Measurements from ENCODE around the gene EPB41L2. TPM values are rescaled to one million over a fixed set of nuclear protein-coding genes. Genes with fewer than 3 reads are reported as not detected.
A peak's percentile ranks its signal among the peaks of the same experiment; 100 is the strongest.

Gene EPB41L2
- total RNA-seq, 1 experiment from 2014 or later: 22.5 TPM

GRCh38 chr6:130848945-130849344 lies 214.1 kb downstream of the EPB41L2 start:
- TF ChIP-seq CTCF (IDR thresholded peaks at IDR 0.05; ENCODE audit: unreplicated experiment): no peak
- Mint-ChIP-seq H3K27me3 (ENCODE audit: insufficient read depth, unreplicated experiment) (no peaks in the 10 kb centered on the region), H3K9me3 (ENCODE audit: unreplicated experiment) (no peaks in the 10 kb centered on the region), H3K27ac (ENCODE audit: low read depth, unreplicated experiment) (no peak overlapping the region), H3K4me3 (ENCODE audit: unreplicated experiment) (no peak overlapping the region), H3K36me3 (ENCODE audit: insufficient read depth, unreplicated experiment) (no peaks in the 10 kb centered on the region), H3K4me1 (ENCODE audit: insufficient read depth, unreplicated experiment) (no peaks in the 10 kb centered on the region)
- intact Hi-C loops (cut with micrococcal nuclease): no loop called here
- POLR2A ChIA-PET: no interaction called here
- peak; percentile 6 for DNase-seq (ENCODE audit: unreplicated experiment)
- CTCF ChIA-PET: interaction anchor here (0.6 kb wide), 1 partner anchor 451 kb away, joined by 3 read pairs; no protein-coding TSS in a partner anchor
- no TSS peak for BruUV-seq (replicated peaks)

- TF ChIP-seq CTCF (IDR thresholded peaks at IDR 0.05; ENCODE audit: unreplicated experiment): no peak
- H3K9me3 Mint-ChIP-seq (ENCODE audit: unreplicated experiment): no peaks in the 10 kb centered on the region
- no peak for DNase-seq (ENCODE audit: unreplicated experiment)
- intact Hi-C loops (cut with micrococcal nuclease): no loop called here
- no peaks in the 10 kb centered on the region for H3K36me3 Mint-ChIP-seq (ENCODE audit: insufficient read depth, unreplicated experiment)
- no peaks in the 10 kb centered on the region for H3K4me1 Mint-ChIP-seq (ENCODE audit: insufficient read depth, unreplicated experiment)
- POLR2A ChIA-PET: no interaction called here
- no peak overlapping the region for H3K4me3 Mint-ChIP-seq (ENCODE audit: unreplicated experiment)
- no peaks in the 10 kb centered on the region for H3K27me3 Mint-ChIP-seq (ENCODE audit: insufficient read depth, unreplicated experiment)
- BruUV-seq (replicated peaks): no TSS peak
- H3K27ac Mint-ChIP-seq (ENCODE audit: low read depth, unreplicated experiment): no peak overlapping the region
- CTCF ChIA-PET: interaction anchor here (0.6 to 1.4 kb wide), 7 partner anchors 8 to 759 kb away, joined by 3 to 5 read pairs (median 3); no protein-coding TSS in a partner anchor
These were observed 215.8 kb downstream of the EPB41L2 start for GRCh38 chr6:130847001-130847910.

- ChIA-PET POLR2A (no interaction called here), CTCF (interaction anchor here (0.9 to 1.4 kb wide), 2 partner anchors 564 to 759 kb away, joined by 3 read pairs; no protein-coding TSS in a partner anchor)
- H3K36me3 Mint-ChIP-seq (ENCODE audit: insufficient read depth, unreplicated experiment): no peaks in the 10 kb centered on the region
- BruUV-seq (replicated peaks): no TSS peak
- DNase-seq (ENCODE audit: unreplicated experiment): no peak
- H3K27ac Mint-ChIP-seq (ENCODE audit: low read depth, unreplicated experiment): no peak overlapping the region
- intact Hi-C loops (cut with micrococcal nuclease): no loop called here
- H3K4me3 Mint-ChIP-seq (ENCODE audit: unreplicated experiment): no peak overlapping the region
- no peak for TF ChIP-seq CTCF (IDR thresholded peaks at IDR 0.05; ENCODE audit: unreplicated experiment)
- H3K9me3 Mint-ChIP-seq (ENCODE audit: unreplicated experiment): no peaks in the 10 kb centered on the region
- peaks cover 1% of the 10 kb centered on the region for H3K4me1 Mint-ChIP-seq (ENCODE audit: insufficient read depth, unreplicated experiment)
- H3K27me3 Mint-ChIP-seq (ENCODE audit: insufficient read depth, unreplicated experiment): no peaks in the 10 kb centered on the region
These were observed 216.5 kb downstream of the EPB41L2 start for GRCh38 chr6:130846501-130846900.

- intact Hi-C loops (cut with micrococcal nuclease): loop anchor here (1.0 kb wide), 4 partner anchors 145 to 806 kb away; no protein-coding TSS in a partner anchor
- POLR2A ChIA-PET: no interaction called here
- Mint-ChIP-seq H3K9me3 (ENCODE audit: unreplicated experiment) (no peaks in the 10 kb centered on the region), H3K27ac (ENCODE audit: low read depth, unreplicated experiment) (no peak overlapping the region), H3K4me1 (ENCODE audit: insufficient read depth, unreplicated experiment) (peaks cover 6% of the 10 kb centered on the region), H3K36me3 (ENCODE audit: insufficient read depth, unreplicated experiment) (no peaks in the 10 kb centered on the region), H3K27me3 (ENCODE audit: insufficient read depth, unreplicated experiment) (no peaks in the 10 kb centered on the region), H3K4me3 (ENCODE audit: unreplicated experiment) (no peak overlapping the region)
- peak; percentile 71 for DNase-seq (ENCODE audit: unreplicated experiment)
- no TSS peak for BruUV-seq (replicated peaks)
- peak; percentile 53 for TF ChIP-seq CTCF (IDR thresholded peaks at IDR 0.05; ENCODE audit: unreplicated experiment)
- CTCF ChIA-PET: interaction anchor here (0.6 to 3.2 kb wide), 24 partner anchors 8 to 1245 kb away, joined by 3 to 14 read pairs (median 5); no protein-coding TSS in a partner anchor
These were observed 219.3 kb downstream of the EPB41L2 start for GRCh38 chr6:130843575-130844320.
